CD4-positive, CD25-positive, alpha-beta regulatory T cell (primary cell): Measurements from ENCODE around the gene DOCK3. TPM values are rescaled to one million over a fixed set of nuclear protein-coding genes. Genes with fewer than 3 reads are reported as not detected.

Experiments
- ATAC-seq, 2 donors: fragments of 150-1000 bp; cut with Tn5 transposase; one replicate each; pipeline ENCODE4 v1.10.0; 2021; ENCODE audit warnings: low read depth in 2 of 2, moderate number of reproducible peaks in 2 of 2, moderate library complexity in 1 of 2
- DNase-seq, 3 donors: peaks; one replicate each; pipeline versions ENCODE4 v3.0.0 to v3.0.0-alpha.2; 2012 to 2022; ENCODE audit warnings: mixed read lengths in 1 of 3
- H3K27ac ChIP-seq: one replicate; pipeline ENCODE4 v1.7.0; 2013; ENCODE audit warnings: mild to moderate bottlenecking, low read length; ENCODE audit not compliant: insufficient read depth, poor library complexity, severe bottlenecking
- H3K27me3 ChIP-seq: one replicate; pipeline ENCODE4 v1.7.0; 2013; ENCODE audit warnings: low read length; ENCODE audit not compliant: control insufficient read depth, insufficient read depth
- H3K36me3 ChIP-seq: one replicate; pipeline ENCODE4 v1.7.0; 2013; ENCODE audit warnings: mild to moderate bottlenecking, low read length, moderate library complexity; ENCODE audit not compliant: control insufficient read depth, insufficient read depth
- H3K4me1 ChIP-seq: 2 replicates; pipeline ENCODE4 v1.7.0; 2013; ENCODE audit warnings: mild to moderate bottlenecking, low read length; ENCODE audit not compliant: insufficient read depth, control insufficient read depth, poor library complexity, severe bottlenecking
- H3K4me3 ChIP-seq: one replicate; pipeline ENCODE4 v1.7.0; 2013; ENCODE audit warnings: low read depth, mild to moderate bottlenecking, low read length, moderate library complexity
- H3K9me3 ChIP-seq, 2 experiments: 1 replicate in 1 of 2; 2 replicates in 1 of 2; pipeline ENCODE4 v1.7.0; 2013; ENCODE audit warnings: low read length in 2 of 2, mild to moderate bottlenecking in 1 of 2, moderate library complexity in 1 of 2; ENCODE audit not compliant: control insufficient read depth in 2 of 2
- H3K27ac Mint-ChIP-seq, 3 donors: one replicate each; pipeline ENCODE4 v1.8.0; 2020 to 2022; ENCODE audit warnings: mild to moderate bottlenecking in 3 of 3, mixed read lengths in 3 of 3, moderate library complexity in 2 of 3
- H3K27me3 Mint-ChIP-seq: one replicate; pipeline ENCODE4 v1.8.0; 2022; ENCODE audit warnings: mild to moderate bottlenecking, mixed read lengths
- H3K36me3 Mint-ChIP-seq: one replicate; pipeline ENCODE4 v1.8.0; 2020; ENCODE audit warnings: mixed read lengths
- H3K4me1 Mint-ChIP-seq, 4 donors: one replicate each; pipeline ENCODE4 v1.8.0; 2020 to 2022; ENCODE audit warnings: mixed read lengths in 4 of 4, mild to moderate bottlenecking in 1 of 4
- H3K4me3 Mint-ChIP-seq, 4 donors: one replicate each; pipeline ENCODE4 v1.8.0; 2020 to 2022; ENCODE audit warnings: mild to moderate bottlenecking in 4 of 4, mixed read lengths in 4 of 4, moderate library complexity in 3 of 4
- H3K9me3 Mint-ChIP-seq, 7 donors: one replicate each; pipeline ENCODE4 v1.8.0; 2020 to 2022; ENCODE audit warnings: mixed read lengths in 7 of 7, mild to moderate bottlenecking in 3 of 7, moderate library complexity in 2 of 7
- polyA plus RNA-seq, 4 donors: library from polyadenylated mRNA; unstranded; fragments of 300-500 nt; fragmentation: Illumina TruSeq; gene quantifications; one replicate each; pipeline ENCODE4 v1.2.3, GENCODE V29; 2021
- total RNA-seq: library from RNA; stranded (reverse); gene quantifications from one replicate; pipeline ENCODE4 v1.2.3, GENCODE V29; 2022

The DOCK3 gene
- total and polyA plus RNA-seq, 5 donors from 2014 or later = 0.03 to 0.35 (median 0.08) TPM

GRCh38 chr3:50652709-50653108, 22.0 kb upstream of the DOCK3 start:
- Histone ChIP-seq H3K4me3 (no peak overlapping the region), H3K27ac (no peak overlapping the region), H3K36me3 (peaks cover 14% of the 10 kb centered on the region), H3K4me1 (no peaks in the 10 kb centered on the region), H3K27me3 (no peaks in the 10 kb centered on the region), H3K9me3 (no peaks in the 10 kb centered on the region)
- DNase-seq = peak; percentile 35 to 65 (median 43)
- Mint-ChIP-seq H3K4me1 (peaks cover 0 to 9% (median 4%) of the 10 kb centered on the region in 4 donors), H3K36me3 (peaks cover under 1% of the 10 kb centered on the region), H3K9me3 (no peaks in the 10 kb centered on the region), H3K4me3 (no peak overlapping the region), H3K27me3 (no peaks in the 10 kb centered on the region), H3K27ac (peak overlapping the region in 1 of 3 donors; percentile 32)
- peak; percentile 44 to 56 for ATAC-seq

GRCh38 chr3:50653937-50654595, 20.7 kb upstream of the DOCK3 start:
- no peak for DNase-seq
- peak overlapping the region in 2 of 3 donors; percentile 71 to 82 for H3K27ac Mint-ChIP-seq

GRCh38 chr3:50655009-50655830, 19.5 kb upstream of the DOCK3 start:
- Histone ChIP-seq H3K4me1 (no peaks in the 10 kb centered on the region), H3K27me3 (no peaks in the 10 kb centered on the region), H3K4me3 (no peak overlapping the region), H3K27ac (no peak overlapping the region), H3K36me3 (no peaks in the 10 kb centered on the region), H3K9me3 (no peaks in the 10 kb centered on the region)
- Mint-ChIP-seq H3K36me3 (no peaks in the 10 kb centered on the region), H3K9me3 (no peaks in the 10 kb centered on the region), H3K4me3 (no peak overlapping the region), H3K27me3 (no peaks in the 10 kb centered on the region), H3K4me1 (peaks cover 0 to 9% (median 3%) of the 10 kb centered on the region in 4 donors), H3K27ac (peak overlapping the region; percentile 27 to 87 (median 38))
- ATAC-seq = peak in 1 of 2 donors; percentile 21
- peak in 1 of 3 donors; percentile 34 for DNase-seq

More at GRCh38 chr3:50653937-50654595, 20.7 kb upstream of the DOCK3 start:
- Histone ChIP-seq H3K4me1 (no peaks in the 10 kb centered on the region), H3K36me3 (peaks cover 2% of the 10 kb centered on the region), H3K27me3 (no peaks in the 10 kb centered on the region), H3K9me3 (no peaks in the 10 kb centered on the region), H3K27ac (no peak overlapping the region), H3K4me3 (no peak overlapping the region)
- H3K9me3 Mint-ChIP-seq = no peaks in the 10 kb centered on the region
- H3K27me3 Mint-ChIP-seq = no peaks in the 10 kb centered on the region
- no peak overlapping the region for H3K4me3 Mint-ChIP-seq
- H3K4me1 Mint-ChIP-seq = peaks cover 0 to 9% (median 3%) of the 10 kb centered on the region in 4 donors
- no peak for ATAC-seq
- H3K36me3 Mint-ChIP-seq = no peaks in the 10 kb centered on the region

- H3K9me3 ChIP-seq = no peaks in the 10 kb centered on the region
These were observed 18.1 kb upstream of the DOCK3 start for GRCh38 chr3:50656417-50657195.

GRCh38 chr3:50657407-50657806, 17.3 kb upstream of the DOCK3 start:
- no peaks in the 10 kb centered on the region for H3K9me3 Mint-ChIP-seq
- no peaks in the 10 kb centered on the region for H3K36me3 ChIP-seq
- no peak overlapping the region for H3K4me3 ChIP-seq
- H3K36me3 Mint-ChIP-seq = no peaks in the 10 kb centered on the region
- H3K27me3 ChIP-seq = no peaks in the 10 kb centered on the region
- ATAC-seq = no peak
- H3K4me3 Mint-ChIP-seq = no peak overlapping the region
- H3K4me1 ChIP-seq = no peaks in the 10 kb centered on the region
- H3K27ac Mint-ChIP-seq = peak overlapping the region in 1 of 3 donors; percentile 52
- H3K4me1 Mint-ChIP-seq = peaks cover 0 to 9% (median 3%) of the 10 kb centered on the region in 4 donors
- DNase-seq = no peak
- H3K9me3 ChIP-seq = no peaks in the 10 kb centered on the region
- H3K27me3 Mint-ChIP-seq = no peaks in the 10 kb centered on the region
- no peak overlapping the region for H3K27ac ChIP-seq

More at GRCh38 chr3:50656417-50657195, 18.1 kb upstream of the DOCK3 start:
- Histone ChIP-seq H3K4me3 (no peak overlapping the region), H3K36me3 (no peaks in the 10 kb centered on the region), H3K4me1 (no peaks in the 10 kb centered on the region), H3K27ac (no peak overlapping the region), H3K27me3 (no peaks in the 10 kb centered on the region)
- DNase-seq (no peak), ATAC-seq (no peak)
- Mint-ChIP-seq H3K4me3 (no peak overlapping the region), H3K9me3 (no peaks in the 10 kb centered on the region), H3K4me1 (peaks cover 0 to 9% (median 3%) of the 10 kb centered on the region in 4 donors), H3K27ac (peak overlapping the region in 1 of 3 donors; percentile 38), H3K27me3 (no peaks in the 10 kb centered on the region), H3K36me3 (no peaks in the 10 kb centered on the region)

GRCh38 chr3:50657816-50658215, 16.9 kb upstream of the DOCK3 start:
- peak overlapping the region in 1 of 3 donors; percentile 58 for H3K27ac Mint-ChIP-seq
- Histone ChIP-seq H3K27ac (no peak overlapping the region), H3K27me3 (no peaks in the 10 kb centered on the region), H3K4me1 (no peaks in the 10 kb centered on the region), H3K4me3 (no peak overlapping the region), H3K36me3 (no peaks in the 10 kb centered on the region), H3K9me3 (no peaks in the 10 kb centered on the region)
- no peak overlapping the region for H3K4me3 Mint-ChIP-seq
- ATAC-seq = no peak
- no peak for DNase-seq
- no peaks in the 10 kb centered on the region for H3K36me3 Mint-ChIP-seq
- H3K9me3 Mint-ChIP-seq = no peaks in the 10 kb centered on the region
- peaks cover 0 to 9% (median 3%) of the 10 kb centered on the region in 4 donors for H3K4me1 Mint-ChIP-seq
- no peaks in the 10 kb centered on the region for H3K27me3 Mint-ChIP-seq

- DNase-seq (no peak), ATAC-seq (no peak)
- H3K27me3 ChIP-seq = no peaks in the 10 kb centered on the region
- no peaks in the 10 kb centered on the region for H3K27me3 Mint-ChIP-seq
- no peaks in the 10 kb centered on the region for H3K36me3 ChIP-seq
- no peaks in the 10 kb centered on the region for H3K36me3 Mint-ChIP-seq
- H3K4me1 ChIP-seq = no peaks in the 10 kb centered on the region
- no peaks in the 10 kb centered on the region for H3K9me3 ChIP-seq
- no peak overlapping the region for H3K27ac Mint-ChIP-seq
- H3K9me3 Mint-ChIP-seq = no peaks in the 10 kb centered on the region
- H3K4me1 Mint-ChIP-seq = peaks cover 0 to 4% (median 2%) of the 10 kb centered on the region in 4 donors
- no peak overlapping the region for H3K4me3 ChIP-seq
- H3K4me3 Mint-ChIP-seq = no peak overlapping the region
- H3K27ac ChIP-seq = no peak overlapping the region
These were observed 16.3 kb upstream of the DOCK3 start for GRCh38 chr3:50658416-50658815.
